NT2/D1 (cell line): ENCODE results near the gene NOM1.

Experiments used
- SUZ12 ChIP-seq: IDR thresholded peaks from 2 replicates; pipeline ENCODE4 v1.6.1; 2011; ENCODE audit not compliant: insufficient read length, insufficient read depth; ENCODE audit errors: extremely low read depth
- YY1 ChIP-seq: IDR thresholded peaks from 2 replicates; pipeline ENCODE4 v1.6.1; 2011; ENCODE audit not compliant: insufficient read length, insufficient read depth
- ZNF274 ChIP-seq: IDR thresholded peaks from 2 replicates; pipeline ENCODE4 v1.6.1; 2011; ENCODE audit warnings: mild to moderate bottlenecking, low read depth, low read length

- TF ChIP-seq YY1, result no peak
- peak; percentile 26 for TF ChIP-seq SUZ12
- no peak for TF ChIP-seq ZNF274
Measured at GRCh38 chr7:157019718-157020451, 70.4 kb downstream of the NOM1 start.
